HepG2 (cell line): Measurements from ENCODE around the gene ONECUT2. TPM values are rescaled to one million over a fixed set of nuclear protein-coding genes. Genes with fewer than 3 reads are reported as not detected.

Source experiments
- ATAC-seq: fragments of 200-7000 bp; cut with Tn5 transposase; 3 replicates; pipeline ENCODE4 v1.9.1; 2020; ENCODE audit warnings: mild to moderate bottlenecking, moderate library complexity
- BruUV-seq: library from RNA; stranded (reverse); fragments of 400-500 nt; replicated peaks from 2 replicates; lab custom pipeline; 2021; lab: Mats Ljungman, UMichigan
- CTCF ChIA-PET: fragments of 300-600 bp; formaldehyde crosslinking; extraction: SDS; loops from one replicate; lab custom pipeline; 2021; ENCODE audit warnings: low total read pairs, inconsistent platforms, low intra/inter-chr PET ratio; lab: Yijun Ruan, JAX
- POLR2A ChIA-PET: fragments of 350-600 bp; sonication (Branson Sonifier 250); formaldehyde crosslinking; loops from one replicate; lab custom pipeline; 2020; ENCODE audit warnings: antibody characterized with exemption, inconsistent platforms; lab: Yijun Ruan, JAX
- DNase-seq: peaks from one replicate; pipeline ENCODE4 v3.0.0-alpha.2; 2015; ENCODE audit warnings: low spot score
- FAIRE-seq: peaks from 3 replicates; lab custom pipeline; 2011; peaks lifted over from hg19 to GRCh38; lab: Jason Lieb, UNC
- H2AFZ ChIP-seq: one replicate; pipeline ENCODE4 v1.6.1; 2011; ENCODE audit warnings: low read length, inconsistent platforms
- H3K27ac ChIP-seq: fragments of 300-600 bp; 3 replicates; pipeline ENCODE4 v1.8.0; 2011; ENCODE audit warnings: mixed run types, mild to moderate bottlenecking, mixed read lengths, low read length, inconsistent platforms; ENCODE audit not compliant: insufficient read depth; ENCODE audit errors: extremely low read length
- H3K27me3 ChIP-seq, 2 experiments: fragments of 200-600 bp in 1 of 2; 2 replicates in 1 of 2; 3 replicates in 1 of 2; pipeline versions ENCODE4 v1.6.0 to v1.8.0; 2011; ENCODE audit warnings: low read length in 2 of 2, mild to moderate bottlenecking in 2 of 2, moderate library complexity in 2 of 2, inconsistent platforms in 1 of 2; ENCODE audit not compliant: insufficient read depth in 2 of 2, control insufficient read depth in 1 of 2
- H3K36me3 ChIP-seq, 2 experiments: fragments of 200-600 bp in 1 of 2; replicated peaks in 1 of 2; 2 replicates in 1 of 2; 3 replicates in 1 of 2; pipeline versions ENCODE4 v1.5.1 to v1.8.0; 2011; ENCODE audit warnings: low read length in 2 of 2, inconsistent platforms in 1 of 2; ENCODE audit not compliant: insufficient read depth in 2 of 2, control insufficient read depth in 1 of 2
- H3K4me1 ChIP-seq: 2 replicates; pipeline ENCODE4 v1.5.1; 2012; ENCODE audit warnings: low read length, inconsistent platforms; ENCODE audit not compliant: insufficient read depth
- H3K4me2 ChIP-seq: 2 replicates; pipeline ENCODE4 v1.6.0; 2011; ENCODE audit warnings: low read depth, low read length, inconsistent platforms
- H3K4me3 ChIP-seq, 3 experiments: fragments of 200-600 bp in 1 of 3; sonication (generic), shearing (Covaris generic) in 1 of 3; replicated peaks in 1 of 3; 2 replicates each; pipeline ENCODE4 v1.5.1; 2011 to 2016; ENCODE audit warnings: low read length in 3 of 3, inconsistent platforms in 2 of 3, low read depth in 2 of 3, mild to moderate bottlenecking in 2 of 3, control low read depth in 1 of 3, mixed read lengths in 1 of 3; ENCODE audit not compliant: insufficient read depth in 1 of 3
- H3K79me2 ChIP-seq: one replicate; pipeline ENCODE4 v1.6.1; 2011; ENCODE audit warnings: low read length, inconsistent platforms; ENCODE audit not compliant: insufficient read depth
- H3K9ac ChIP-seq: 2 replicates; pipeline ENCODE4 v1.6.0; 2011; ENCODE audit warnings: mild to moderate bottlenecking, low read depth, low read length, inconsistent platforms; ENCODE audit not compliant: insufficient read depth
- H3K9me3 ChIP-seq: 2 replicates; pipeline ENCODE4 v1.5.1; 2012; ENCODE audit warnings: mild to moderate bottlenecking, low read length
- H4K20me1 ChIP-seq: 2 replicates; pipeline ENCODE4 v1.6.0; 2011; ENCODE audit warnings: inconsistent platforms, mild to moderate bottlenecking, low read length, moderate library complexity; ENCODE audit not compliant: insufficient read depth
- FOXK1 ChIP-seq: sonication (generic); formaldehyde crosslinking; IDR thresholded peaks from 2 replicates; pipeline ENCODE4 v1.4.0; 2020; ENCODE audit warnings: low read depth, missing genetic modification reagents, borderline replicate concordance
- MIER2 ChIP-seq: IDR thresholded peaks from 2 replicates; pipeline ENCODE4 v1.6.1; 2016; ENCODE audit warnings: missing biosample characterization, missing genetic modification reagents
- NRL ChIP-seq: sonication (generic); formaldehyde crosslinking; IDR thresholded peaks from 2 replicates; pipeline ENCODE4 v1.5.0; 2020; ENCODE audit warnings: missing genetic modification reagents, mild to moderate bottlenecking, moderate library complexity, borderline replicate concordance
- SALL1 ChIP-seq: sonication (generic); formaldehyde crosslinking; IDR thresholded peaks from 2 replicates; pipeline ENCODE4 v1.8.0; 2022; ENCODE audit warnings: mild to moderate bottlenecking, missing genetic modification reagents
- SMYD3 ChIP-seq: sonication (generic); formaldehyde crosslinking; IDR thresholded peaks from 2 replicates; pipeline ENCODE4 v1.8.1; 2023; ENCODE audit warnings: mild to moderate bottlenecking, missing genetic modification reagents
- TSC22D2 ChIP-seq: sonication (generic); formaldehyde crosslinking; IDR thresholded peaks from 2 replicates; pipeline ENCODE4 v1.5.1; 2020; ENCODE audit warnings: missing genetic modification reagents, mild to moderate bottlenecking, borderline replicate concordance
- ZBTB33 ChIP-seq: sonication (generic); formaldehyde crosslinking; IDR thresholded peaks from 2 replicates; pipeline ENCODE4 v1.4.0; 2020; ENCODE audit warnings: missing genetic modification reagents
- ZBTB38 ChIP-seq: sonication (generic); formaldehyde crosslinking; IDR thresholded peaks from 2 replicates; pipeline ENCODE4 v1.5.1; 2020; ENCODE audit warnings: mild to moderate bottlenecking, missing genetic modification reagents
- ZNF18 ChIP-seq: sonication (generic); formaldehyde crosslinking; IDR thresholded peaks from 2 replicates; pipeline ENCODE4 v1.8.0; 2022; ENCODE audit warnings: mild to moderate bottlenecking, missing genetic modification reagents; ENCODE audit not compliant: insufficient replicate concordance
- ZNF224 ChIP-seq: sonication (generic); formaldehyde crosslinking; IDR thresholded peaks from 2 replicates; pipeline ENCODE4 v1.5.0; 2020; ENCODE audit warnings: mild to moderate bottlenecking, missing genetic modification reagents
- ZNF232 ChIP-seq: sonication (generic); formaldehyde crosslinking; IDR thresholded peaks from 2 replicates; pipeline ENCODE4 v1.4.0; 2020; ENCODE audit warnings: missing genetic modification reagents, borderline replicate concordance
- ZNF274 ChIP-seq: sonication (generic); formaldehyde crosslinking; IDR thresholded peaks from 2 replicates; pipeline ENCODE4 v1.5.1; 2020; ENCODE audit warnings: mild to moderate bottlenecking, missing genetic modification reagents
- ZNF891 ChIP-seq: sonication (generic); formaldehyde crosslinking; IDR thresholded peaks from 2 replicates; pipeline ENCODE4 v1.5.0; 2020; ENCODE audit warnings: mild to moderate bottlenecking, missing genetic modification reagents
- WGBS: methylation state at CpG from one replicate; pipeline ENCODE4 v1.1.6; 2017; ENCODE audit warnings: low lambda C conversion rate; 5-methylcytosine and 5-hydroxymethylcytosine counted together
- in situ Hi-C: cut with HindIII; loops from 2 replicates; pipeline ENCODE4 v1.10.0; 2017; ENCODE audit warnings: low pct_unique_long_range_greater_than_20kb; ENCODE audit not compliant: extremely low pct_ligation_motif_present
- intact Hi-C: fragments of 100-400 bp; cut with micrococcal nuclease; formaldehyde crosslinking; loops from one replicate; pipeline ENCODE4 v1.10.0; 2022; ENCODE audit not compliant: unreplicated experiment
- polyA plus RNA-seq, 8 experiments: library from polyadenylated mRNA; depleted of rRNA in 3 of 8; stranded (reverse) in 7 of 8; unstranded in 1 of 8; fragments of >200 nt; fragmentation: Illumina TruSeq in 4 of 8; extraction: Trizol in 4 of 8; gene quantifications; 2 replicates each; pipeline versions ENCODE4 v1.2.1 to v1.2.3, GENCODE V29; 2011 to 2016; ENCODE audit warnings: low read depth in 4 of 8, missing spikeins in 1 of 8, mixed read lengths in 1 of 8; ENCODE audit not compliant: insufficient read depth in 1 of 8
- total RNA-seq, 5 experiments: library from RNA; depleted of rRNA; stranded (reverse); fragments of >200 nt; fragmentation: Illumina TruSeq; extraction: Trizol; gene quantifications; 2 replicates each; pipeline ENCODE4 v1.2.3, GENCODE V29; 2016; ENCODE audit warnings: low read depth in 1 of 5
- TF ChIP-seq, protein P1 (sequence below), 2 experiments: IDR thresholded peaks; 2 replicates each; pipeline ENCODE4 v1.6.1; 2011 to 2012; ENCODE audit warnings: low read length in 2 of 2, borderline replicate concordance in 1 of 2, low read depth in 1 of 2, mild to moderate bottlenecking in 1 of 2, moderate library complexity in 1 of 2

The ONECUT2 gene
- total and polyA plus RNA-seq, 2 of the 13 experiments (the other 11 are each of a cell fraction or from before 2014, with no cell fraction given), result 3.0 to 3.2 TPM

DNA sequence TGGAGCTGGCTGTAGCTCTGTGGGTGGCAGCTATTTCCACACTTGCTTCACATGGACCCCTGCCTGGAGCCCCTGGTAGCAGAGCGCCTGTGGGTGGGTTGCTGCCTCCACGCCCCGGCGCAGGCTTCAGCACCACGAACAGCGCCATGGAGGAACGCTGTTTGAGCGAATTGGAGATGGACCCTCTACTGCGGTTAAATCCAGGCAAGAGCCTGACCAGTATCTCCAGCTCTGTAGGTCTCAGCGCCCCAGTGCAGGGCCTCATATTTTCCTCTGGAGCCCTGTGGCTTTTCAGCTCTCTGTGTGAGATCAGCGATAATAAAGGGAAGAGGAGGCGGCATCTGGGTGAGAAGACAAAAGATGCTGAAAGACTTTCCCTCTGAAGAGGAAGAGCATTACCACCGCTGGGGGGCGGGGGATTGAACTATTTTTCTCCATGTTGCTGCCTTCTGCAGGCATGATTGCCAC lies 12.0 kb downstream of the ONECUT2 start:
- no peak for DNase-seq
- Histone ChIP-seq H3K4me1 (peaks cover 52% of the 10 kb centered on the region), H4K20me1 (peaks cover 13% of the 10 kb centered on the region), H3K4me3 (no peak overlapping the region), H2AFZ (no peak overlapping the region), H3K79me2 (peaks cover 16% of the 10 kb centered on the region), H3K4me2 (no peak overlapping the region), H3K27ac (no peak overlapping the region), H3K9ac (no peak overlapping the region), H3K36me3 (peaks cover 3 to 9% of the 10 kb centered on the region in 2 experiments; a peak in 3 of 5 replicates), H3K9me3 (no peaks in the 10 kb centered on the region), H3K27me3 (no peaks in the 10 kb centered on the region)
- TF ChIP-seq ZNF274 (0 out of 2 replicates have a peak, but pooled peaks have one; percentile 23), NRL (CRISPR knock-in tag) (0 out of 2 replicates have a peak, but pooled peaks have one; percentile 24), FOXK1 (CRISPR knock-in tag) (no peak), TSC22D2 (CRISPR knock-in tag) (peak; percentile 41; the same call in 1 of the 2 replicates), ZNF891 (CRISPR knock-in tag) (0 out of 2 replicates have a peak, but pooled peaks have one; percentile 54), ZBTB38 (CRISPR knock-in tag) (peak; percentile 74; the same call in 1 of the 2 replicates), SALL1 (CRISPR knock-in tag) (peak; percentile 22; the same call in 1 of the 2 replicates), SMYD3 (0 out of 2 replicates have a peak, but pooled peaks have one; percentile 9), MIER2 (CRISPR knock-in tag) (peak; percentile 92), ZBTB33 (peak; percentile 35; the same call in 1 of the 2 replicates), ZNF224 (CRISPR knock-in tag) (0 out of 2 replicates have a peak, but pooled peaks have one; percentile 26), ZNF232 (CRISPR knock-in tag) (no peak), ZNF18 (CRISPR knock-in tag) (no peak)
- TF ChIP-seq, protein P1, sequence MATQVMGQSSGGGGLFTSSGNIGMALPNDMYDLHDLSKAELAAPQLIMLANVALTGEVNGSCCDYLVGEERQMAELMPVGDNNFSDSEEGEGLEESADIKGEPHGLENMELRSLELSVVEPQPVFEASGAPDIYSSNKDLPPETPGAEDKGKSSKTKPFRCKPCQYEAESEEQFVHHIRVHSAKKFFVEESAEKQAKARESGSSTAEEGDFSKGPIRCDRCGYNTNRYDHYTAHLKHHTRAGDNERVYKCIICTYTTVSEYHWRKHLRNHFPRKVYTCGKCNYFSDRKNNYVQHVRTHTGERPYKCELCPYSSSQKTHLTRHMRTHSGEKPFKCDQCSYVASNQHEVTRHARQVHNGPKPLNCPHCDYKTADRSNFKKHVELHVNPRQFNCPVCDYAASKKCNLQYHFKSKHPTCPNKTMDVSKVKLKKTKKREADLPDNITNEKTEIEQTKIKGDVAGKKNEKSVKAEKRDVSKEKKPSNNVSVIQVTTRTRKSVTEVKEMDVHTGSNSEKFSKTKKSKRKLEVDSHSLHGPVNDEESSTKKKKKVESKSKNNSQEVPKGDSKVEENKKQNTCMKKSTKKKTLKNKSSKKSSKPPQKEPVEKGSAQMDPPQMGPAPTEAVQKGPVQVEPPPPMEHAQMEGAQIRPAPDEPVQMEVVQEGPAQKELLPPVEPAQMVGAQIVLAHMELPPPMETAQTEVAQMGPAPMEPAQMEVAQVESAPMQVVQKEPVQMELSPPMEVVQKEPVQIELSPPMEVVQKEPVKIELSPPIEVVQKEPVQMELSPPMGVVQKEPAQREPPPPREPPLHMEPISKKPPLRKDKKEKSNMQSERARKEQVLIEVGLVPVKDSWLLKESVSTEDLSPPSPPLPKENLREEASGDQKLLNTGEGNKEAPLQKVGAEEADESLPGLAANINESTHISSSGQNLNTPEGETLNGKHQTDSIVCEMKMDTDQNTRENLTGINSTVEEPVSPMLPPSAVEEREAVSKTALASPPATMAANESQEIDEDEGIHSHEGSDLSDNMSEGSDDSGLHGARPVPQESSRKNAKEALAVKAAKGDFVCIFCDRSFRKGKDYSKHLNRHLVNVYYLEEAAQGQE (IDR thresholded peaks at IDR 0.05; ENCODE audit: borderline replicate concordance in 1 of 2, low read depth in 1 of 2, low read length in 2 of 2), result peak; percentile 84 to 94
- CTCF ChIA-PET, result interaction anchor here (0.7 to 1.4 kb wide), 2 partner anchors 578 to 698 kb away, joined by 4 to 10 read pairs; no protein-coding TSS in a partner anchor
- ATAC-seq, result no peak
- intact Hi-C loops (no loop called here), in situ Hi-C loops (loop anchor here (10.0 kb wide), 2 partner anchors 582 to 702 kb away; no protein-coding TSS in a partner anchor)
- no peak for FAIRE-seq
- 80% methylated on average over 13 of the region's 14 CpGs for WGBS
- POLR2A ChIA-PET, result interaction anchor here (0.9 kb wide), 1 partner anchor 175 kb away, joined by 4 read pairs; the partner anchor contains the start of gene NARS1
- no TSS peak for BruUV-seq
